Endothelial cell of umbilical vein (primary cell): Measurements from ENCODE around the gene TARS1.

ENCODE experiments used
- CTCF ChIP-seq, 2 donors: IDR thresholded peaks; 1 replicate in 1 of 2; 2 replicates in 1 of 2; pipeline ENCODE4 v1.5.1; 2011; ENCODE audit warnings: low read length in 2 of 2, mild to moderate bottlenecking in 2 of 2, moderate library complexity in 2 of 2, control low read depth in 1 of 2, inconsistent platforms in 1 of 2, low read depth in 1 of 2; ENCODE audit not compliant: insufficient read depth in 1 of 2; ENCODE audit errors: extremely low read depth in 1 of 2
- POLR2A ChIP-seq: IDR thresholded peaks from 2 replicates; pipeline ENCODE4 v1.6.1; 2012; ENCODE audit warnings: low read depth, mild to moderate bottlenecking, control low read depth, low read length

GRCh38 chr5:33444542-33444941 lies 3.8 kb downstream of the TARS1 start:
- TF ChIP-seq POLR2A (no peak), CTCF (IDR thresholded peaks at IDR 0.05; ENCODE audit: extremely low read depth in 1 of 2, insufficient read depth in 1 of 2, low read depth in 1 of 2, low read length in 2 of 2) (no peak)
